22Rv1 (cell line): ENCODE measurements around the gene SFXN5.

ENCODE experiments used
- H3K27ac ChIP-seq: fragments of 450-650 bp; 2 replicates; pipeline ENCODE4 v1.5.1; 2017
- ZFX ChIP-seq: fragments of 450-650 bp; IDR thresholded peaks from 2 replicates; pipeline ENCODE4 v1.6.1; 2017; ENCODE audit warnings: antibody characterized with exemption, borderline replicate concordance
- TF ChIP-seq, protein P1 (sequence below): fragments of 450-650 bp; IDR thresholded peaks from 2 replicates; pipeline ENCODE4 v1.5.1; 2017; ENCODE audit warnings: mild to moderate bottlenecking

SFXN5 gene

DNA sequence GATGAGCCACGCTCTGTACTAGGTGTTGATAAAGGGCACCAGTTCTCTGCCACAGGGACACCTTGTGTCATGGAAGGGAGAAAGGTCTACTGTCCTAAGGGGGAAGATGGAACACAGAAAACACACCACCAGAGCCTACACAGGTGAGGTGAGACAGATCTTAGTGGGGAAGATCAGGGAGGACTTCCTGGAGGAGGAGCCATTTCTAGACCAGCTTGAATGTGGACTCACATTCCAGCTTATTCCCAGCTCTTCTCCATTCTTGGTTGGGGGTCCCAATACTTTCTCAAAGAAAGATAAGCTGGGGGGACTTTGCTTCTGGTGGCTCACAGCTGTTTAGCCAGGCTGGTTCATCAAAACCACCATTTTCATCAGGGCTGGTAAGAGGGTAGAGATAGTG, 118.0 kb downstream of the SFXN5 start:
- no peak overlapping the region for H3K27ac ChIP-seq
- TF ChIP-seq, protein P1, sequence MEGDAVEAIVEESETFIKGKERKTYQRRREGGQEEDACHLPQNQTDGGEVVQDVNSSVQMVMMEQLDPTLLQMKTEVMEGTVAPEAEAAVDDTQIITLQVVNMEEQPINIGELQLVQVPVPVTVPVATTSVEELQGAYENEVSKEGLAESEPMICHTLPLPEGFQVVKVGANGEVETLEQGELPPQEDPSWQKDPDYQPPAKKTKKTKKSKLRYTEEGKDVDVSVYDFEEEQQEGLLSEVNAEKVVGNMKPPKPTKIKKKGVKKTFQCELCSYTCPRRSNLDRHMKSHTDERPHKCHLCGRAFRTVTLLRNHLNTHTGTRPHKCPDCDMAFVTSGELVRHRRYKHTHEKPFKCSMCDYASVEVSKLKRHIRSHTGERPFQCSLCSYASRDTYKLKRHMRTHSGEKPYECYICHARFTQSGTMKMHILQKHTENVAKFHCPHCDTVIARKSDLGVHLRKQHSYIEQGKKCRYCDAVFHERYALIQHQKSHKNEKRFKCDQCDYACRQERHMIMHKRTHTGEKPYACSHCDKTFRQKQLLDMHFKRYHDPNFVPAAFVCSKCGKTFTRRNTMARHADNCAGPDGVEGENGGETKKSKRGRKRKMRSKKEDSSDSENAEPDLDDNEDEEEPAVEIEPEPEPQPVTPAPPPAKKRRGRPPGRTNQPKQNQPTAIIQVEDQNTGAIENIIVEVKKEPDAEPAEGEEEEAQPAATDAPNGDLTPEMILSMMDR, result no peak
- no peak for TF ChIP-seq ZFX

DNA sequence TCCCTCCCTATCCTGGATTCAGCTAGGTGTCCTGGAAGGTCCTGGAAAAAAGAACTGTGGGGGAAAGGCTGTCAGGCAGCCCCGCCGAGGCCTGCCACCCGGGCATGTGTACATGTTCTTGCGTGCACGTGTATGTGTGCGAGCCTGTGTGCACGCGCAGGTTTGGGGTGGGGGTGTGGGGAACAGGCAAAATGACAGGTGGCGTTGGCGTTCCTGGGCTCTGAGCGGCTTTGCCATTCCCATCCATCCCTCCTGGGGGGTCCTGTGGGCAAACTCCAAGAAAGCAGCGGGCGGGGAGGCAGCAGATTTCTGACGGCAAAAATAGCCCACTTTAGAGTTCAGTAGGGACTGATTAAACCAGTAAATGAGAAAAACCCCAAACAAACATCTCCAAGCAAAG, 118.6 kb downstream of the SFXN5 start:
- TF ChIP-seq ZFX, result no peak
- TF ChIP-seq, protein P1, result no peak
- H3K27ac ChIP-seq, result no peak overlapping the region

DNA sequence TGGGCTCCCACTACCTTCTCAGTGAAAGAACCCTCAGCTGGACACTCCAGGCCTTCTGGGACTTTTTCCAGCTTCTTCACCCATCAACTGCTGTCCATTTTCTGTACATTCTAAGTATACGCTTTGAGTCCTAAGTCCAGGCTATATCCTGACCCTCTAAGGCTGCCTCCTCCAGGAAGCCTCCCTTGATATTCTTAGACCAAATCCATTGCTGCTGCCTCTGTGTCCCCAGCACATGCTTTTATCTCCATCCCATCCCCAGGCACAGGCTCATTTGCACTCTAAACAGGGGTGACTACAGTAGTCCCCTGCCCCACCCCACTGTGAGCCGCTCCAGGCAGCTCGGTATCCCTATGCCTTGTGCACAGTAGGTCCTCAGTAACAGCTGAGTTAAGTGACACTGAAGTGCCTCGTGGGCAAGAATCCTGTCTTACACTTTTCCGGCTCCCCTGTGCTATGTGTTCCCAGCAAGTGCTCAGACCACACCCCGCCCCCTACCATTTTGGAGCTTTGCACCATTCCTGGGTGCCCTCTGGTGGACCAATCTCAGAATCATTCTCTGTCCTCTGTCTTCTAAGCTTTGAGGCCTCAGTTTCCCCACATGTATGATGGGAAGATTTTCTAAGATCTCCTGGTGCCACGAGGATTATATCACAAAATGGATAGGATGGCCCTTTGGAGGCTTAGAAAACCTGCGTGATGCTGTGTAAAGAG, 119.2 kb downstream of the SFXN5 start:
- TF ChIP-seq, protein P1, result no peak
- no peak for TF ChIP-seq ZFX
- H3K27ac ChIP-seq, result no peak overlapping the region

DNA sequence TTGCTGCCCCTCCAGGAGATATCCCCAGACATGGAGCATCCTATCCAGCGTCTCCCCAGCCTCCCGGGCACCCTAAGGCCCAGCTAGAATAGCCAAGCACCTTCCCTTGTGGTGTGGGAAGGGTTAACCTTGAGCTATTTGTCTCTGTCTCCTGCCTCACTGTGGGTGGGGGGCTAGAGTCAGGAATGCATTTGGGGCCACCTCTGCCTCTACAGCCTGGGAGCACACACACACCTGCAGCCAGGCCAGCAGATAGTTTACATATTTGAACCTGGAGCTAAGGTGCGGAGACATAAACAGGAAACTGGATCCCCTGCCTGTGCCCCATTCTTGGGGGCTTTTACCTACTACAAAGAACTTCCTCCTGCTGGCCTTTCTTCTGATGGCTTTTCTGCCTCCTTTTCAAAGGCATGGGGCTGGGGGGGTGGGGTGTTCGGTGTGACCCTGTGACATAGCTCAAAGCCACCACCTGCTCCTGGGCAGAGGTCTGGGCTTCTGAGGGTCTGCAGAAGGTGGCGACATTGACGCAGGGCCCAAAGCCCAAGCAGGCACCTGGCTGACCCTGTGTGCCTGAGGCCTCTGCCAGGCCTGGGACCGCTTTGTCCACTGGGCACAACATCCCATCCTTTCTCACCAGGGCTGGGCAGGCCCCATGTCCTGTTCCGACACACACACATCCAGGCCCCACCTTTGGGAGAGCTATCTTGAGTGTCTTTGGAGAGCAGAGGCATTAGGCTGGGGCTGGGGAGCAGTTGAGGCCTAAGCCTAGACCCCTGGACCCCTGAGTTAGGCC, 120.0 kb downstream of the SFXN5 start:
- TF ChIP-seq, protein P1, result no peak
- TF ChIP-seq ZFX, result no peak
- no peak overlapping the region for H3K27ac ChIP-seq

DNA sequence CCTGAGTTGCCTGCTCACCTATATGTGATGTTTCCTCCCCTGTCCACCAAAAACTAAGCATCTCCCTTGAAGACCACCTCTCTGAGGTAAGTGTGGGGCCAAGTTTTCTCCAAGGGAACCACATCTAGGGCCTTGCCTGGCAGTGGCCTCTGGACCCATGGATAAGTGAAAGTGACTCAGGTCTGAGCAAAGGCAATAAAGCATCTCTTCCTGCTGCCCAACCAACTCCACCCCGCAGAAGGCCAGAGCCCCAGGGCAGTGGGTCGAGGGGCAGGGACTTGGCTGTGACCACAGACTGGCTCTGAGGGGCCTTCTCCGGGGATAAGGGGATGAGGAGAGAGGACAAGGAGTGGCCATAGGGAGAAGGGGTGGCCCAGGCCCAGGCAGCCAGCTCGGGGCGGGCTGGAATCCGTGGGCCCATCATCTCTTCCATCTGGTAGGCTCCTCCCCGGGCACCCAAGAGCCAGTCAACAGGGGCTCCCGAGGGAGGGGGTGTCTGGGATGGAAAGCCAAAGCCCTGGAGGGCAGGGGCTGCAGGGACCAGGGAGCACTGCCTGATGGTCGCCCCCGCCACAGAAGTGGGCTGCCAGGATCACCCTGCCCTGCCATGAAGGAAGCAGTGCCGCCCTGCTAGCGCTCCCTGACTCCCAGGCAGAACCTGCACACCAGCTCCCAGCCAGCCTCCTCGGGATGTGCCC, 120.8 kb downstream of the SFXN5 start:
- no peak overlapping the region for H3K27ac ChIP-seq
- no peak for TF ChIP-seq ZFX
- TF ChIP-seq, protein P1, result no peak

DNA sequence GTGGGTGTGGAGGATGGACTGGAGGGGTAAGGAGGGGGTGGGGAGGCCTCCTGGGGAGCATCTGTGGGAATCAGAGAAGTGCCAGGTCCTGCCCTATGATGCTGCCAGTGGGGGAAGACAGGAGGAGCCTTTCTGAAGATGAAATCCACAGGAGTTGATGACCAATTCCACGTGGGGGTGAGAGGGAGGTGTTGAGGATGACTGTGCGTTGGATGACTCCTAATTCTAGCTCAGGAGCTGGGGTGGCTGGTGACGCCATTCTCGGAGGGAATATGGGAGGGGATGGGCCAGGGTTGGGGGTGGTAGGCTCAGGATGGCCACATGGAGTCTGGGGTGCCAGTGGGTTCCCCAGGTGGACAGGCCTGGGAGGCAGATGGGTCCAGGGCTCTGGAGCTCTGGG, 121.9 kb downstream of the SFXN5 start:
- no peak for TF ChIP-seq ZFX
- TF ChIP-seq, protein P1, result no peak
- no peak overlapping the region for H3K27ac ChIP-seq

DNA sequence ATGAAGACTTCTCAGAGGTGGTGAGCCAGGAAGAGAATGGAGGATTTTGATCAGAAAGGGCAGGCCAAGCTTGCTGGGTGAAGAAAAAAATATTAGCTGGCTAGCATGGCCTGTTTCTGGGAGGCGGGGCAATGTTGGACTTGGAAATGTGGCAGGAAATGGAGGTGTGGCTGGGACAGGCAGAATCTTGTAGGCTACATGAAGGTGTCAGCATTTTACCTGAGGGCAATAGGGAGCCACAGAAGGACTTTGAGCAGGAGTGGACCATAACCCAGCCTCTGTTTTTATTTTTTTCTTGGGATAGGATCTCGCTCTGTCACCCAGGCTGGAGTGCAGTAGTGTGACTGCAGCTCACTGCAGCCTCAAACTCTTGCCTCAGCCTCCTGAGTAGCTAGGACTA, 122.5 kb downstream of the SFXN5 start:
- no peak overlapping the region for H3K27ac ChIP-seq
- TF ChIP-seq, protein P1, result no peak
- no peak for TF ChIP-seq ZFX
